Measurements from ENCODE around the gene LMAN2. TPM values are rescaled to one million over a fixed set of nuclear protein-coding genes. Genes with fewer than 3 reads are reported as not detected.

LMAN2 gene
- total RNA-seq, 4 donors from 2014 or later, result 144 to 179 (median 154) TPM

GRCh38 chr5:177312649-177313181, 38.8 kb downstream of the LMAN2 start:
- H3K9me3 ChIP-seq, result no peaks in the 10 kb centered on the region
- TF ChIP-seq POLR2A (IDR thresholded peaks at IDR 0.05), result no peak
- no peak for TF ChIP-seq CTCF (IDR thresholded peaks at IDR 0.05)
- no peak for TF ChIP-seq EP300 (IDR thresholded peaks at IDR 0.05)
- H3K4me1 ChIP-seq, result peaks cover 0 to 29% (median 20%) of the 10 kb centered on the region in 4 donors
- H3K4me3 ChIP-seq, result peak overlapping the region in 2 of 4 donors; percentile 57 to 67
- H3K36me3 ChIP-seq, result peaks cover 0 to 11% (median 0%) of the 10 kb centered on the region in 3 donors
- no peaks in the 10 kb centered on the region for H3K27me3 ChIP-seq
- WGBS, 2 donors, result 4 to 9% methylated on average over 9 to 17 of the region's 19 CpGs
- peak overlapping the region in 1 of 4 donors; percentile 15 for H3K27ac ChIP-seq
- no peak for DNase-seq (ENCODE audit: low spot score in 2 of 2)

DNA sequence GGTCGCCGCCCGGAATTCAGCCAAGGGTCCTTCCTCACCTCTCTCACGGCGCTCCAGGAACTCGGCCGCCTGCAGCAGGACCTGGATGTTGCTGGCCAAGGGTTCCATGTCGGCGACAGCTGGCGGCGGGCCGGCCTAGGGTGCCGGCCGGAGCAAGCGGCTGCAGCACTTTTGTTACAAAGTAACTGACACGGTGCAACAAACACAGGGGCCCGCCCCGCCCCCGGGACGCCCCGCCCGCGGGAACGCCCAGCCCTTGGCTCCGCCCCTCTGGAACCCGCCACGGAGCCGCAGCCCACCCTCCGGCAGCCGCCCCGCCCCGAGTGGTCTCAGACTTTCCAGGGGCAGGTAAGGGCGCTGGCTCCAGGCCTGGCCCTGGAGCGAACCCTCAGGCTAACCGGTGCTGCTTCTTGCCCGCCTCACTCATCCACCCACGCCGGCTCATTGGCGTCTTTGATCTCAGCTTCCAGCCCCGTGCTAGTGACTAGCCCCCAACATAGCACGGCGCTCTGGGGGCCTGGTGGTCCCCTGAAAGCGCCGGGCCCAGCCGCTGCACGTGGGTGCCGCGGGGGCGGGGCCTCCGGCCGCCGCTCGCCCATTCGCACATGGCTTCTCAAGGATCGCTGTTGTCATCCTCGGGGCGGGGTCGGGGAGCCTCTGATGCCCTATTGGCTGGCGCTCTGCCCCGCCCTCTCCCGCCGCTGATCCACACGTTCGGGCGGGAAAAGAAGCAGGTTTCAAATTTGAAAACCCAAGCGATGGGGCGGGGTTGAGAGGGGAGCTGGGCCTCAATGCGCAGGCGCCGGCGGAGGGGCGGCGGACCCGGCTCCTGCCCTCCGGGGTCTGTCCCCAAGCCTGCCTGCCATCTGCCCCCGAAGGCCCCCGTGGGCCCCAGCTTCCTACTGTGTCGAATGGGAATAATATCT, 39.5 kb downstream of the LMAN2 start, which contains the start of gene MXD3:
Gene MXD3, minus strand, starts transcription at position 176 of the 926 bp plus-strand sequence. Its CDS starts 68 bp downstream, at position 108.
- peak within 1 kb of the TSS; percentile 28 to 67 (median 57) for H3K4me3 ChIP-seq
- peaks cover 0 to 35% (median 20%) of the 10 kb centered on the region in 4 donors for H3K4me1 ChIP-seq
- 0 to 1% methylated on average over 39 to 63 of the region's 78 CpGs for WGBS, 2 donors
- H3K27ac ChIP-seq, result peak within 1 kb of the TSS in 1 of 4 donors; percentile 15
- no peaks in the 10 kb centered on the region for H3K27me3 ChIP-seq
- no peaks in the 10 kb centered on the region for H3K9me3 ChIP-seq
- peaks cover 0 to 18% (median 0%) of the 10 kb centered on the region in 3 donors for H3K36me3 ChIP-seq
- TF ChIP-seq EP300 (IDR thresholded peaks at IDR 0.05), result peak in 1 of 2 donors; percentile 66
- no peak for TF ChIP-seq CTCF (IDR thresholded peaks at IDR 0.05)
- DNase-seq (ENCODE audit: low spot score in 2 of 2), result peak; percentile 96 to 97

DNA sequence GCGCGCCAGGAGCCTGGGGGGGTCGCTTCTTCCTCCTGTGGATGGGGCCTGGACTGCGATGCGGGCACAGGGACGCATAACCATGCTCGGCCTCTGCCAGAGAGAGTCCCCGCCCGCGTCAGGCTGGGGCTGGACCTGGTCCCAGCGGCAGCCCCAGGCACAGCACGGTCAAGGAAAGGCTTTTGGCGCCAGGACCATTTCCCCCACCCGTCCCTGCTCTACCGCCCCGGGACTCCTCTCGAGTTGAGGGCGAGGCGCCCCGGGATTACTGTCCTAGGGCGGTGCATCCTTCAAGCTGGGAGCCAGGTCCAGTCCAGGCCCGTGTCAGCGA, 40.1 kb downstream of the LMAN2 start:
- Histone ChIP-seq H3K36me3 (peaks cover 0 to 25% (median 0%) of the 10 kb centered on the region in 3 donors), H3K27ac (no peak overlapping the region), H3K4me1 (peaks cover 0 to 35% (median 20%) of the 10 kb centered on the region in 4 donors), H3K27me3 (no peaks in the 10 kb centered on the region), H3K4me3 (peak overlapping the region; percentile 28 to 67 (median 57)), H3K9me3 (no peaks in the 10 kb centered on the region)
- no peak for TF ChIP-seq POLR2A (IDR thresholded peaks at IDR 0.05)
- no peak for TF ChIP-seq EP300 (IDR thresholded peaks at IDR 0.05)
- TF ChIP-seq CTCF (IDR thresholded peaks at IDR 0.05), result no peak
- 1 to 3% methylated on average over 6 to 9 of the region's 23 CpGs for WGBS, 2 donors
- no peak for DNase-seq (ENCODE audit: low spot score in 2 of 2)

DNA sequence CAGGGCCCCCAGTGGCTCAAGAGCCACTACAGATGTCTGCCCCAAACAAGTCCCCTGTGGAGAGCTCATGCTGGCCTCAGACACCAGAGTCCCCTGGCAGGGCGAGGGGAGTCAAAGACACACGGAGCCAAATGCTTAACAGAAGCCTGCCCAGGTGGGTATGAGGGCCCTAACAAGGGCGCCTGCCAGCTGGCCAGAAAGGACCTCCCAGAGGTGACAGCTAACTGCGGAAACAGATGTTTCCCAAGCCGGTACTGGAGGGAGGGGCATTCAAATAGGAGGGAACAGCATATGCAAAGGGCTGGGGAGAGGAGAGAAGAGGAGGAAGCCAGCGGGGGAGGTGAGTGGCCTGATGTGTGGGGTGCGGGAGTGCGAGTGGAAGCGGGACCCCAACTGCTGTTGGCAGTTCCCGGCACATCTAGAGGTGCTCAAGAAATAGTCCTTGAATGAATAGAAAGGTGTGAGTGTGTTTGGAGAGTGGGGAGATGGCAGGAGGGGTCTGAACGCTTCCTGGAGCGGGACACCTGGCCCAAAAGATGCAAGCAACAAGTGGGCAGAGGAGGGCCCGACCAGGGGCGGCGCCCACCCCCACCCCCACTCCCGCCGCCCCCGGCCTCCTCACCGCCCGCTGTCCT, 40.6 kb downstream of the LMAN2 start:
- H3K4me3 ChIP-seq, result peak overlapping the region in 2 of 4 donors; percentile 57 to 67
- 12 to 18% methylated on average over 13 to 20 of the region's 20 CpGs for WGBS, 2 donors
- TF ChIP-seq CTCF (IDR thresholded peaks at IDR 0.05) (no peak), POLR2A (IDR thresholded peaks at IDR 0.05) (no peak), EP300 (IDR thresholded peaks at IDR 0.05) (no peak)
- DNase-seq (ENCODE audit: low spot score in 2 of 2), result no peak
- peaks cover 0 to 39% (median 20%) of the 10 kb centered on the region in 4 donors for H3K4me1 ChIP-seq
- H3K27me3 ChIP-seq, result no peaks in the 10 kb centered on the region
- peaks cover 0 to 30% (median 0%) of the 10 kb centered on the region in 3 donors for H3K36me3 ChIP-seq
- no peaks in the 10 kb centered on the region for H3K9me3 ChIP-seq
- H3K27ac ChIP-seq, result no peak overlapping the region

All from tibial nerve (tissue), 4 donors.